ENCODE data around the gene PASK.

The PASK gene

GRCh38 chr2:241146286-241146685 is 3.0 kb downstream of the PASK start:
- no peak for DNase-seq (ENCODE audit: low read depth)

- no peak for DNase-seq (ENCODE audit: low read depth)
Observed at GRCh38 chr2:241142593-241142992, 6.7 kb downstream of the PASK start.

GRCh38 chr2:241142063-241142462 is 7.2 kb downstream of the PASK start:
- DNase-seq (ENCODE audit: low read depth) = no peak

- no peak for DNase-seq (ENCODE audit: low read depth)
Observed at GRCh38 chr2:241141214-241141770, 8.0 kb downstream of the PASK start.

- no peak for DNase-seq (ENCODE audit: low read depth)
Observed at GRCh38 chr2:241140445-241140840, 8.8 kb downstream of the PASK start.

GRCh38 chr2:241139531-241140444 is 9.5 kb downstream of the PASK start:
- DNase-seq (ENCODE audit: low read depth) = no peak

- DNase-seq (ENCODE audit: low read depth) = no peak
Observed at GRCh38 chr2:241138471-241138870, 10.8 kb downstream of the PASK start.

GRCh38 chr2:241137276-241138190 is 11.7 kb downstream of the PASK start:
- no peak for DNase-seq (ENCODE audit: low read depth)

- DNase-seq (ENCODE audit: low read depth) = no peak
Observed at GRCh38 chr2:241136661-241137260, 12.5 kb downstream of the PASK start.

- no peak for DNase-seq (ENCODE audit: low read depth)
Observed at GRCh38 chr2:241136191-241136590, 13.1 kb downstream of the PASK start.

- no peak for DNase-seq (ENCODE audit: low read depth)
Observed at GRCh38 chr2:241135737-241136136, 13.5 kb downstream of the PASK start.

- no peak for DNase-seq (ENCODE audit: low read depth)
Observed at GRCh38 chr2:241134711-241135110, 14.6 kb downstream of the PASK start.

GRCh38 chr2:241133436-241133820 is 15.8 kb downstream of the PASK start:
- DNase-seq (ENCODE audit: low read depth) = no peak

GRCh38 chr2:241132538-241133435 is 16.5 kb downstream of the PASK start:
- no peak for DNase-seq (ENCODE audit: low read depth)

GRCh38 chr2:241131531-241131930 is 17.7 kb downstream of the PASK start:
- no peak for DNase-seq (ENCODE audit: low read depth)

- no peak for DNase-seq (ENCODE audit: low read depth)
Observed at GRCh38 chr2:241130316-241130715, 19.0 kb downstream of the PASK start.

- DNase-seq (ENCODE audit: low read depth) = no peak
Observed at GRCh38 chr2:241129086-241129871, 20.0 kb downstream of the PASK start.

GRCh38 chr2:241128266-241128665 is 21.0 kb downstream of the PASK start:
- no peak for DNase-seq (ENCODE audit: low read depth)

- DNase-seq (ENCODE audit: low read depth) = no peak
Observed at GRCh38 chr2:241126771-241127202, 22.5 kb downstream of the PASK start.

- DNase-seq (ENCODE audit: low read depth) = no peak
Observed at GRCh38 chr2:241126201-241126611, 23.1 kb downstream of the PASK start.
